MM.1S (cell line): ENCODE results near the gene TDRD1.

Experiments used
- DNase-seq: peaks from one replicate; pipeline ENCODE4 v3.0.0-alpha.2; 2015
- H2AFZ ChIP-seq: fragments of 300-600 bp; sonication (generic); 2 replicates; pipeline ENCODE4 v1.6.0; 2016; ENCODE audit warnings: antibody characterized with exemption, low read length
- H3F3A ChIP-seq: fragments of 300-600 bp; sonication (generic); 2 replicates; pipeline ENCODE4 v1.6.1; 2016; ENCODE audit warnings: mild to moderate bottlenecking, antibody characterized with exemption, low read length, moderate library complexity, mixed read lengths; ENCODE audit not compliant: insufficient read depth
- H3K27ac ChIP-seq: fragments of 300-600 bp; sonication (generic); 2 replicates; pipeline ENCODE4 v1.5.1; 2016; ENCODE audit warnings: mild to moderate bottlenecking, low read length
- H3K27me3 ChIP-seq: fragments of 300-600 bp; sonication (generic); replicated peaks from 2 replicates; pipeline ENCODE4 v1.6.0; 2016; ENCODE audit warnings: low read length; ENCODE audit not compliant: insufficient read depth
- H3K36me3 ChIP-seq: fragments of 300-600 bp; sonication (generic); replicated peaks from 2 replicates; pipeline ENCODE4 v1.6.1; 2016; ENCODE audit warnings: mild to moderate bottlenecking, low read length, mixed read lengths; ENCODE audit not compliant: insufficient read depth
- H3K4me1 ChIP-seq: fragments of 300-600 bp; sonication (generic); 2 replicates; pipeline ENCODE4 v1.6.1; 2016; ENCODE audit warnings: low read length, mixed read lengths
- H3K4me2 ChIP-seq: fragments of 300-600 bp; sonication (generic); 2 replicates; pipeline ENCODE4 v1.6.0; 2016; ENCODE audit warnings: low read depth, low read length
- H3K4me3 ChIP-seq: fragments of 300-600 bp; sonication (generic); 2 replicates; pipeline ENCODE4 v1.5.1; 2016; ENCODE audit warnings: low read length, mixed read lengths
- H3K79me2 ChIP-seq: fragments of 300-600 bp; sonication (generic); 2 replicates; pipeline ENCODE4 v1.6.1; 2016; ENCODE audit warnings: mixed run types, low read length, mixed read lengths
- H3K9ac ChIP-seq: fragments of 300-600 bp; sonication (generic); 2 replicates; pipeline ENCODE4 v1.6.1; 2016; ENCODE audit warnings: low read length, mixed read lengths
- H3K9me2 ChIP-seq: fragments of 300-600 bp; sonication (generic); replicated peaks from 2 replicates; pipeline ENCODE4 v1.6.1; 2016; ENCODE audit warnings: mild to moderate bottlenecking, low read length, mixed read lengths; ENCODE audit not compliant: insufficient read depth
- H3K9me3 ChIP-seq: fragments of 300-600 bp; sonication (generic); replicated peaks from 2 replicates; pipeline ENCODE4 v1.6.1; 2016; ENCODE audit warnings: mild to moderate bottlenecking, low read length, mixed read lengths; ENCODE audit not compliant: insufficient read depth
- H4K20me1 ChIP-seq: fragments of 300-600 bp; sonication (generic); 2 replicates; pipeline ENCODE4 v1.6.1; 2016; ENCODE audit warnings: mild to moderate bottlenecking, low read length, moderate library complexity, mixed read lengths; ENCODE audit not compliant: insufficient read depth
- EZH2 ChIP-seq: fragments of 300-600 bp; sonication (generic); optimal IDR thresholded peaks from 2 replicates; pipeline ENCODE3; 2017; ENCODE audit warnings: low read depth, mild to moderate bottlenecking, antibody characterized with exemption, low read length, mixed read lengths
- EZH2phosphoT487 ChIP-seq: fragments of 300-600 bp; sonication (generic); IDR thresholded peaks from 2 replicates; pipeline ENCODE4 v1.6.1; 2018; ENCODE audit warnings: antibody characterized with exemption, low read length
- TF ChIP-seq, protein P1 (sequence below): fragments of 300-600 bp; sonication (generic); IDR thresholded peaks from 2 replicates; pipeline ENCODE4 v1.5.1; 2016; ENCODE audit warnings: antibody characterized with exemption, low read length, mixed read lengths

Gene TDRD1

DNA sequence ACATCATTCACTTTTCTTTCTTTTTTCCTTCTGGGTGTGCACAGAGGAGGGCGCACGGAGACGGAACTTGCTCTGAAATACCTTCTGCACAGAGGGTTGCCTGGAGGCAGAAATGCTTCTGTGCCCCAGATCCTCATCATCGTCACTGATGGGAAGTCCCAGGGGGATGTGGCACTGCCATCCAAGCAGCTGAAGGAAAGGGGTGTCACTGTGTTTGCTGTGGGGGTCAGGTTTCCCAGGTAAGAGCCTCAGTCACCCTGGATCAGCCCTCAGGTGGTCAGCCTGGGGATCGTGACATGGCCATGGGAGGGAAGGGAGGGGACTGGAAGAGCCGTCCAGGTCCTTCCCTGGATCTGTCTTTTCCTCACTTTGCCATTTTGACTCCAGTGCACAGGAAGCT is 93.5 kb downstream of the TDRD1 start:
- Histone ChIP-seq H3K27me3 (no peaks in the 10 kb centered on the region), H3K9ac (no peak overlapping the region), H3K36me3 (no peaks in the 10 kb centered on the region), H3F3A (no peaks in the 10 kb centered on the region), H3K9me2 (no peaks in the 10 kb centered on the region), H3K79me2 (no peaks in the 10 kb centered on the region), H3K4me2 (no peak overlapping the region), H2AFZ (no peak overlapping the region), H3K4me1 (no peaks in the 10 kb centered on the region), H4K20me1 (no peaks in the 10 kb centered on the region), H3K4me3 (no peak overlapping the region), H3K27ac (no peak overlapping the region), H3K9me3 (no peaks in the 10 kb centered on the region)
- TF ChIP-seq EZH2phosphoT487, result no peak
- TF ChIP-seq, protein P1, sequence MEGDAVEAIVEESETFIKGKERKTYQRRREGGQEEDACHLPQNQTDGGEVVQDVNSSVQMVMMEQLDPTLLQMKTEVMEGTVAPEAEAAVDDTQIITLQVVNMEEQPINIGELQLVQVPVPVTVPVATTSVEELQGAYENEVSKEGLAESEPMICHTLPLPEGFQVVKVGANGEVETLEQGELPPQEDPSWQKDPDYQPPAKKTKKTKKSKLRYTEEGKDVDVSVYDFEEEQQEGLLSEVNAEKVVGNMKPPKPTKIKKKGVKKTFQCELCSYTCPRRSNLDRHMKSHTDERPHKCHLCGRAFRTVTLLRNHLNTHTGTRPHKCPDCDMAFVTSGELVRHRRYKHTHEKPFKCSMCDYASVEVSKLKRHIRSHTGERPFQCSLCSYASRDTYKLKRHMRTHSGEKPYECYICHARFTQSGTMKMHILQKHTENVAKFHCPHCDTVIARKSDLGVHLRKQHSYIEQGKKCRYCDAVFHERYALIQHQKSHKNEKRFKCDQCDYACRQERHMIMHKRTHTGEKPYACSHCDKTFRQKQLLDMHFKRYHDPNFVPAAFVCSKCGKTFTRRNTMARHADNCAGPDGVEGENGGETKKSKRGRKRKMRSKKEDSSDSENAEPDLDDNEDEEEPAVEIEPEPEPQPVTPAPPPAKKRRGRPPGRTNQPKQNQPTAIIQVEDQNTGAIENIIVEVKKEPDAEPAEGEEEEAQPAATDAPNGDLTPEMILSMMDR, result no peak
- TF ChIP-seq EZH2, result no peak
- no peak for DNase-seq

DNA sequence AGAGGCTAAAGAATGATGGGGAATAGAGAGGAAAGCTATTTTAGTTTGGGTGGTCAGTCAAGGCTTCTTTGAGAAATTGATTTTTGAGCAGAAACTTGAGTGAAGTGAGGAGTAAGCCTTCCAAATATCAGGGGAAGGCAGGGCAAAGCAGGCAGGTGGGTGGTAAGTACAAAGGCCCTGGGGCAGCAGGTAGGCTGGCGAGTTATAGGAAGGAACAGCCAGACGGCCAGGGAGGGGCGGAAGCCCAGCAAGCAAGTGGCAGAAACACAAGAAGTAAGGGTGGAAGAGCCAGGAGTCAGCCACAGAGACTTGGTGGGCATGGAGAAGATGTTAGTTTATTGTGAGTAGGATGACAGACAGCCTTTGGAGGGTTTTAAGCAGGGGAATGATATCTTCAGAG is 94.8 kb downstream of the TDRD1 start:
- H3K79me2 ChIP-seq, result no peaks in the 10 kb centered on the region
- no peak overlapping the region for H3K4me3 ChIP-seq
- H3K36me3 ChIP-seq, result no peaks in the 10 kb centered on the region
- no peak for DNase-seq
- no peaks in the 10 kb centered on the region for H3K27me3 ChIP-seq
- no peaks in the 10 kb centered on the region for H3K4me1 ChIP-seq
- no peaks in the 10 kb centered on the region for H3F3A ChIP-seq
- H3K9me2 ChIP-seq, result no peaks in the 10 kb centered on the region
- no peak for TF ChIP-seq EZH2phosphoT487
- no peak for TF ChIP-seq EZH2
- TF ChIP-seq, protein P1, result no peak
- no peak overlapping the region for H3K4me2 ChIP-seq
- H3K27ac ChIP-seq, result no peak overlapping the region
- no peaks in the 10 kb centered on the region for H3K9me3 ChIP-seq
- no peak overlapping the region for H2AFZ ChIP-seq
- H3K9ac ChIP-seq, result no peak overlapping the region
- H4K20me1 ChIP-seq, result no peaks in the 10 kb centered on the region

DNA sequence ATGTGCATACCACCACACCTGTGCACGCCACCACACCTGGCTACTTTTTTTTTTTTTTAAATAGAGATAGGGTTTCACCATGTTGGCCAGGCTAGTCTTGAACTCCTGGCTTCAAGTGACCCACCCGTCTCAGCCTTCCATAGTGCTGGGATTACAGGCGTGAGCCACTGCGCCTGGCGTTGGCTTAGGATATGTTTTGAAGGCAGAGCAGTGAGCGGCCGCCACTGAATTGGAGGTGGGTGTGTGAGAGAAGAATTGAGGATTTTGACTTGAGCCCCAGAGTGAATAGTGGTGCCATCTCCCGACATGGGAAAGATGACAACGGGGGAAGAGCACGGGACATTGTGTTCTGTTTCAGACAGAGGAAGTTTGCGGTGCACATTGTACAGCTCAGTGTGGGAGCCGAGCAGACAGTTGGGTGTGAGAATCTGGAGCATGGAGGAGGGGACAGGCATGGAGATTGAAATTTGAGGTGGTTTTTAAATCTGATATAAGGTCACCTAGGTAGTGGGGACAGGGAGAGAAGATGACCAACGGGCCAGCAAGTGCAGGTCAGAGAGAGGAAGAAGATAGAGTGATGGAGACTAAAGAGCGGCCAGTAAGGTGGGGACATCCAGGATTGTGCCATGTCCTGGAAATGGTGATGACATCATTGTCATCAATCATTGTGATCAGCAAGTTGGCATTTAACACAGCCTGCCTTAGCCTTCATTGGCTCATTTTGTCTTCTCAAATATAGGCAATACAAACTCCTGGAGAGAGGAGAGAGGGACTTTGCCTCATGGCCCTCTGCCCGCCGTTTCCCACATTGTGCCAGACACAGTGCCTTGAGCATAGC is 95.7 kb downstream of the TDRD1 start:
- Histone ChIP-seq H4K20me1 (no peaks in the 10 kb centered on the region), H3K27ac (no peak overlapping the region), H3K9me3 (no peaks in the 10 kb centered on the region), H3K4me3 (no peak overlapping the region), H2AFZ (no peak overlapping the region), H3K4me1 (no peaks in the 10 kb centered on the region), H3K79me2 (no peaks in the 10 kb centered on the region), H3K9ac (no peak overlapping the region), H3F3A (no peaks in the 10 kb centered on the region), H3K36me3 (no peaks in the 10 kb centered on the region), H3K9me2 (no peaks in the 10 kb centered on the region), H3K4me2 (no peak overlapping the region), H3K27me3 (no peaks in the 10 kb centered on the region)
- TF ChIP-seq, protein P1, result no peak
- TF ChIP-seq EZH2 (no peak), EZH2phosphoT487 (no peak)
- no peak for DNase-seq
